ENCODE measurements around the gene SEPSECS.

SEPSECS gene

DNA sequence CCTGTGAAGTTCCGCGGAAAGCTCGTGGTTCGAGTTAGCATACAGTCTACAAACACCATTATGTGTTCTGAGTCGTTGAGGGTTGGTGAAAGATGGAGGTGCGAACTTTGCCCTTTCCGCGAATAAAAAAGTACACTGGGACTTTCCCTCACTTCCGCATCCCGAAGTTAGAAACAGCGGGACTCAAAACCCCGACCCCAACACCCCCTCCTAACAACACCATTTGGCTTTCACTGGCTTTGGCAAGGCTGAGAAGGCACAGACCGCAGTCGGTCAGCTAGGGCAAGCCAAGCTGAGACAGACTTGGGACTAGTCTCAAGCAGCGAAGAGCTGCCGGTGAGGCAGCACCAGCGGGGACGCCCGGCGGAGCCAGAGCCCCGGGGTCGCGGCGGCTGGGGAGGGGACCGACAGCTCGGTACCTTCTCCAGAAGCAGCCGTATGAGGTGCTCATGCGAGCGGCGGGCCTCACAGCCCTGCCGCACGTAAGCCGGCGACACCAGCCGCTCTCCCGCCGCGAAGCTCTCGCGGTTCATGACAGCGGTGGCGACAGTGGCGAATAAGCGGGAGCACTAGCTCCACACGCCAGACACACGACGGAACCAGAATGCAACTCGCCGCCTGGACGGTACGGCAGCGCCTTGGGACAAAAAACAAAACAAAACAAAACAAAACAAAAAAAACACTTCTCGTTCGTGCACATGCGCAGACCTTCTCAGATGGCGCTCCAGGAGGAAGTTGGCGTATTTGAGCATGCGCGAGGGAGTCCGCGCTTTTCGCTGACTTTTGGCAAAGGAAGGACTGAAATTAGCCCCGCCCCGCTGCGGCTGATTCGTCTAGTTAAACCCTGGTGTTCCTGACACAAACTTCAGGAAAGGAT lies at the start of gene SEPSECS:
TSS of gene SEPSECS (minus strand) at position 613 of the 877 bp plus-strand sequence. CDS start at position 533, 80 bp downstream.
- Mint-ChIP-seq H3K4me1 (ENCODE audit: low read depth) (peaks cover 43% of the 10 kb centered on the region), H3K27ac (peak within 1 kb of the TSS; percentile 95), H3K9me3 (no peaks in the 10 kb centered on the region), H3K36me3 (ENCODE audit: low read depth) (peaks cover 26% of the 10 kb centered on the region), H3K4me3 (peak within 1 kb of the TSS; percentile 96), H3K27me3 (ENCODE audit: low read depth) (no peaks in the 10 kb centered on the region)

DNA sequence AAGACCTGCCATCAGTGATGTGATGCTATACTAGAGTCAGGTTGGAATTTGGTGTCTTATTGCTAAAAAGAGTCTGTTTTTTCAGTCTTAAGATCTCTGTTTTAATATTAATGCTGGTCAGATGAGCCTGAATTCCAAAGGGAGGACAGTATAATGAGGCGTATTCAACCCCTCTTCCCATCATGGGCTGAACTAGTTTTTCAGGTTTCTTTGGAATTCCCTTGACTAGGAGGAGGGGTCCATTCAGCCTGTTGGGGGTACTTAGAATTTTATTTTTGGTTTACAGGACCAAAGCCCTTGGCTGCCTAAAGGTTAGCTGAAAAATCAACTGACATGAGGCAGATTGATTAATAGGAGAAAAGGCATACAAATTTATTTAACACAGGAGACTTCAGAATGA lies 49.5 kb upstream of the SEPSECS start:
- peaks cover 4% of the 10 kb centered on the region for H3K27me3 Mint-ChIP-seq (ENCODE audit: low read depth)
- no peaks in the 10 kb centered on the region for H3K4me1 Mint-ChIP-seq (ENCODE audit: low read depth)
- H3K36me3 Mint-ChIP-seq (ENCODE audit: low read depth), result peaks cover 3% of the 10 kb centered on the region
- no peak overlapping the region for H3K27ac Mint-ChIP-seq
- H3K9me3 Mint-ChIP-seq, result peaks cover 14% of the 10 kb centered on the region
- H3K4me3 Mint-ChIP-seq, result no peak overlapping the region

DNA sequence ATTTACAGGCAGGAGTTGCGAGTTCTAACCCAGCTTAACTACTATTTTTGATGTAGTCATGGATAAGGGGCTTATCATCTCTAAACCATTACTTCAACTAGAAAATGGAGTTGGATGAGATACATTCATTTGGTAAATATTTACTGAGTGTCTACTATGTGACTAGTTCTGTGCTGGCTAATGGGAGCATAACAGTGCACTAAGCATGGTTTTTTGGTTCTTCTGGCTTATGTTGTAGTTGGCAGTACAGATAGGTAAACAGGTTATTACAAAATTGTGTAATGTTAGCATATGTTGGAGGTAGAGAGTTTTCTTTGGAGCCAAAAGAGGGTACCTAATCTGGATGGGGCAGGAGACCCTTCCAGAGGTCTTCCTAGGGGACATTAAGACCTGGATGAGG lies 47.7 kb upstream of the SEPSECS start:
- Mint-ChIP-seq H3K4me1 (ENCODE audit: low read depth) (no peaks in the 10 kb centered on the region), H3K36me3 (ENCODE audit: low read depth) (peaks cover 3% of the 10 kb centered on the region), H3K9me3 (peaks cover 12% of the 10 kb centered on the region), H3K27ac (no peak overlapping the region), H3K4me3 (no peak overlapping the region), H3K27me3 (ENCODE audit: low read depth) (peaks cover 4% of the 10 kb centered on the region)

DNA sequence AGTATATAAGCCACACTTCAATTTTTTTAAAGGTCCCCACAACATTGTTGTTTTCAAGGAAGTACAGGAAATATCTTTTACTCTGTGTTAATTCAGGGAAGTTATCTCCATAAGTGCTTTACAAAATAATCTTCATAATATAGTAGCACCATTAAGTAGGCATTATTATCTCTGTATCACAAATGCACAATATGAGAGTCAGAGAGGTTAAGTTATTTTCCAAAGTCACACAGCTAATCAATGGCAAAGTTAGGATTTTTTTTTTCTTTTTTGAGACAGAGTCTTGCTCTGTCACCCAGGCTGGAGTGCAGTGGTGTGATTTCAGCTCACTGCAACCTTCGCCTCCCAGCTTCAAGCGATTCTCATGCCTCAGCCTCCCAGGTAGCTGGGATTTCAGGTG lies 38.5 kb upstream of the SEPSECS start:
- no peak overlapping the region for H3K27ac Mint-ChIP-seq
- H3K36me3 Mint-ChIP-seq (ENCODE audit: low read depth), result peaks cover 8% of the 10 kb centered on the region
- H3K4me3 Mint-ChIP-seq, result no peak overlapping the region
- H3K9me3 Mint-ChIP-seq, result peaks cover 5% of the 10 kb centered on the region
- H3K27me3 Mint-ChIP-seq (ENCODE audit: low read depth), result no peaks in the 10 kb centered on the region
- peaks cover 4% of the 10 kb centered on the region for H3K4me1 Mint-ChIP-seq (ENCODE audit: low read depth)

DNA sequence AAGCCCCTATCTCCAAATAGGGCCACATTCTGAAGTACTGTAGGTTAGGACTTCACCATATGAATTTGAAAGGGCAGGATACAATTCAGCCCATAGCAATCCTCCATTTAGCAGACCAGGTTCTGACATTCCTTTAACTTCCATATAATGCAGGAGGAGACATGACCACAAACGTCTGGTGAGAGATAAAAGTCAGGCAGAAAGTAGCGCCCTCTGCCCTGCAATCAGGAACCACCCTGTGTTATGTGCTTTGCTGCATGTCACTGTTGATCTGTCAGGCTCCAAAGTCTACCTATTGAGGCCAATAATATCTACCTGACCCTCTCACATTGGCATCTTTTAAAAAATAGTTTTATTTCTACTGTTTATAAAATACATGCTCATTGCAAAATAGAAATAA lies 30.2 kb upstream of the SEPSECS start:
- H3K9me3 Mint-ChIP-seq, result no peaks in the 10 kb centered on the region
- peaks cover 4% of the 10 kb centered on the region for H3K4me1 Mint-ChIP-seq (ENCODE audit: low read depth)
- no peaks in the 10 kb centered on the region for H3K36me3 Mint-ChIP-seq (ENCODE audit: low read depth)
- no peak overlapping the region for H3K27ac Mint-ChIP-seq
- H3K27me3 Mint-ChIP-seq (ENCODE audit: low read depth), result no peaks in the 10 kb centered on the region
- no peak overlapping the region for H3K4me3 Mint-ChIP-seq

DNA sequence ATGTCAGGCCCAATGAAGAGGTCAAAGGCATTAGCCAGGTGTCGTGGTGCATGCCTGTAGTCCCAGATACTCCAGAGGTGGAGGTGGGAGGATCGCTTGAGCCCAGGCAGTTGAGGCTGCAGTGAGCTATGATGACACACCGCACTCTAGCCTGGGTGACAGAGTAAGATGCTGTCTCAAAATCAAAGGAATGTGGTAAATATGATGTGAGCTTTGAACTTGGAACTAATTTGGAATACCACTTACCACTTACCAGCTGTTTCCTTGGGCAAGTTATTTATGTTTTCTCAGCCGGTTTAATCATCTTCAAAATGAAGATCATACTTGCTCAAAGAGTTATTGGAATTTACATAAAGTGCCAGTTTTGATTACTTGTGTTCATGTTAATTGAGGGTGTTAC lies 23.8 kb upstream of the SEPSECS start:
- H3K36me3 Mint-ChIP-seq (ENCODE audit: low read depth), result no peaks in the 10 kb centered on the region
- peaks cover 13% of the 10 kb centered on the region for H3K4me1 Mint-ChIP-seq (ENCODE audit: low read depth)
- H3K27me3 Mint-ChIP-seq (ENCODE audit: low read depth), result no peaks in the 10 kb centered on the region
- no peak overlapping the region for H3K27ac Mint-ChIP-seq
- no peak overlapping the region for H3K4me3 Mint-ChIP-seq
- H3K9me3 Mint-ChIP-seq, result no peaks in the 10 kb centered on the region

DNA sequence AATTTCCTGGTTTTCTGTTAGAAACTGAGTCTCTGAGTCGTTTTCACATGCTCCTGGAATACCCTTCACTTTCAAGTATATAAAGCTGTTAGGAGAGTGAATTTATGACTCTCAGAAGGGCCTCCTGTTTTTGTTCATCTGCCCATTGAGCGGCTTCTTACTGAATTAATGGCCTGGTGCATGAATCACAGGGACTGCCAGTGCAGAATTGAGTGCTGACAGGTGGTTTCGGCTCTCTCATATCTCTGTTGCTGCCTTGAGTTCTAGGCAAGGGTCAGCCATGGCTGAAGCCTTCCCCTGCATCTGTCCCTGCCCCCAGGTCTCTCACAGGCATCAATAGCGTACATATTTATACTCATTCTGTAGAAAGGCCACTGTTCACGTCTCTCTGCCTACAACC lies 22.7 kb upstream of the SEPSECS start:
- H3K4me3 Mint-ChIP-seq, result no peak overlapping the region
- H3K9me3 Mint-ChIP-seq, result no peaks in the 10 kb centered on the region
- no peak overlapping the region for H3K27ac Mint-ChIP-seq
- H3K36me3 Mint-ChIP-seq (ENCODE audit: low read depth), result no peaks in the 10 kb centered on the region
- H3K4me1 Mint-ChIP-seq (ENCODE audit: low read depth), result peaks cover 21% of the 10 kb centered on the region
- no peaks in the 10 kb centered on the region for H3K27me3 Mint-ChIP-seq (ENCODE audit: low read depth)

DNA sequence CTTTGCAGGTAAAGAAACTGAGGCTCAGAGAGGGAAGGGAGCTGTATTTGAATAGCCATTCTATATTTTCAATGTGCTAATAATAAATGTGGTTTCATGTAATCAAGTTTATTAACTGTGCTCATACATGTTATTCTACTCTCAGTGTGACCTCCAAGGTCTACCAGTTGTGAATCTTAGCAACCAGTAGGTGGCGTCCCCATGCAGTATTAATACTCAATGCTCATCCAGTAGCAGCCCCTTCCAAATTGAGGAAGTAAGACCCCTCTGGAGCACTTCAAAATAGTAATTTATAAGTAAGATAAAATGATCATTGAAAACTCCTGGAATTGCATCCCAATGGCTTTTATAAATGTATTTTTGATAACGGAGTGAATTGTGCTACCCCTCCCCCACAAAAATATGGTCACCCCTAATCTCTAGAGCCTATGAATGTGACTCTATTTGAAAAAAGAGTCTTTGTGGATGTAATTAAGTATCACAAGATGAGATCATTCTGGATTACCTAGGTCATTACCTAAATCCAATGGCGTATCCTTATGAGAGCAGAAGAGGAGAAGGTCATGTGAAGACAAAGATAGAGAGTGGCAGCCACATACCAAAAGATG lies 20.4 kb upstream of the SEPSECS start:
- no peak overlapping the region for H3K4me3 Mint-ChIP-seq
- no peaks in the 10 kb centered on the region for H3K27me3 Mint-ChIP-seq (ENCODE audit: low read depth)
- no peaks in the 10 kb centered on the region for H3K9me3 Mint-ChIP-seq
- H3K27ac Mint-ChIP-seq, result no peak overlapping the region
- H3K4me1 Mint-ChIP-seq (ENCODE audit: low read depth), result peaks cover 21% of the 10 kb centered on the region
- H3K36me3 Mint-ChIP-seq (ENCODE audit: low read depth), result peaks cover 2% of the 10 kb centered on the region

DNA sequence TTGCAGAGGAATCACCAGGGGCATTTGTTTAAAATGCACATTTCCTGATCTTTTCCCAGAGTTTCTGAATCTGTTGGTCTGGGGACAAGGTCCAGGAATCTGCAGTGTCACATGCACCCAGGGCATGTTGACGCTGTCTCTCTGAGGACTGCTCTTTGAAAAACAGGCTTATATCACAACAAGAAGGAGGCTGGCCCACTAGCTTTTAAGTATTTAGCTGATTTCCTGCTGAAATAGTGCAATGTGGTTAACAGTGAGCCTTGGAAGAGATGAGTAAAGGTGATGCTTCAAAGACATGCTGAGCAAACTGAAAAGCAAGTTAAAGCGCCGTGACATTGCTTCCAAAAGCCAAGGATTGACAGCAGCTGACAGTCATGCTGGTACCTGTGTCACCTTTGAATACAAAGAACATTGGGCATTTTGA lies 18.6 kb upstream of the SEPSECS start:
- Mint-ChIP-seq H3K36me3 (ENCODE audit: low read depth) (peaks cover 2% of the 10 kb centered on the region), H3K9me3 (no peaks in the 10 kb centered on the region), H3K4me1 (ENCODE audit: low read depth) (peaks cover 21% of the 10 kb centered on the region), H3K27ac (no peak overlapping the region), H3K27me3 (ENCODE audit: low read depth) (no peaks in the 10 kb centered on the region), H3K4me3 (no peak overlapping the region)

DNA sequence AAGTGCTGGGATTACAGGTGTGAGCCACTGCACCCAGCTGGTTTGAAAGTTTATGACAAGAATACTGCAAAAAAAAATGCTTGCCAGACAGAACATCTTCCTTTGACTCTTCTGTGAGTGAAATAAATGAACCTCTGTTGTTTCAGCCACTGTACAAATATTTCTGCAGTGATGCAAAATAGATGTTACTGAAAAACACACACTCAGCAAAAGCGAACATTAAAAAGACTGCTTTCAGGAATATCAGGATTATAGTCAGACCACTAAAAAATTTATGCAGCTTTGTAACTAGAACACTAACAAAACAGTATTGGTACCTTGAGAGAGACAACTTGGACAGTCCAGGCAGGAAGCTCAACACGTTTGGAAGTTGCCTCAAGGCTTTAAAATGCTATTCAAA lies 16.9 kb upstream of the SEPSECS start:
- Mint-ChIP-seq H3K4me3 (no peak overlapping the region), H3K27me3 (ENCODE audit: low read depth) (no peaks in the 10 kb centered on the region), H3K27ac (no peak overlapping the region), H3K9me3 (no peaks in the 10 kb centered on the region), H3K36me3 (ENCODE audit: low read depth) (peaks cover 5% of the 10 kb centered on the region), H3K4me1 (ENCODE audit: low read depth) (peaks cover 23% of the 10 kb centered on the region)

DNA sequence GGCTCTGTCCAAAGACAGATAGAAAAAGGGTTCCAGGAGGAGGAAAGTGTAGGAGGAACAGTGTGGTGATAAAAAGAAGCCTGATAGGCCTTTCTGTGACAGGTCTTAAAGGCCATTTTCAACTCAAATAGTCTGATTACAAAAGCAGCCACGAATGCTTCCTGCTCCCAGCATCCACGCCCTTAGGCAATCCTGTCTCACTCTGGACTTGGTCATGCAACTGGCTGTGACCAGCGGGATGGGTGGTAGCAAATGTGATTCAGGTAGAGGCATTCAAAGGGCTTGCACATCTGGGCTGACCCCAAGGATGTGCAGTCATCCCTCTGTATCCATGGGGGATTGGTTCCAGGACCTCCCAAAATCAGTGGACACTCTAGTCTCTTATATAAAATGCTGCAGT lies 14.4 kb upstream of the SEPSECS start:
- H3K27me3 Mint-ChIP-seq (ENCODE audit: low read depth), result no peaks in the 10 kb centered on the region
- H3K36me3 Mint-ChIP-seq (ENCODE audit: low read depth), result peaks cover 13% of the 10 kb centered on the region
- peaks cover 14% of the 10 kb centered on the region for H3K4me1 Mint-ChIP-seq (ENCODE audit: low read depth)
- no peak overlapping the region for H3K4me3 Mint-ChIP-seq
- no peak overlapping the region for H3K27ac Mint-ChIP-seq
- no peaks in the 10 kb centered on the region for H3K9me3 Mint-ChIP-seq

DNA sequence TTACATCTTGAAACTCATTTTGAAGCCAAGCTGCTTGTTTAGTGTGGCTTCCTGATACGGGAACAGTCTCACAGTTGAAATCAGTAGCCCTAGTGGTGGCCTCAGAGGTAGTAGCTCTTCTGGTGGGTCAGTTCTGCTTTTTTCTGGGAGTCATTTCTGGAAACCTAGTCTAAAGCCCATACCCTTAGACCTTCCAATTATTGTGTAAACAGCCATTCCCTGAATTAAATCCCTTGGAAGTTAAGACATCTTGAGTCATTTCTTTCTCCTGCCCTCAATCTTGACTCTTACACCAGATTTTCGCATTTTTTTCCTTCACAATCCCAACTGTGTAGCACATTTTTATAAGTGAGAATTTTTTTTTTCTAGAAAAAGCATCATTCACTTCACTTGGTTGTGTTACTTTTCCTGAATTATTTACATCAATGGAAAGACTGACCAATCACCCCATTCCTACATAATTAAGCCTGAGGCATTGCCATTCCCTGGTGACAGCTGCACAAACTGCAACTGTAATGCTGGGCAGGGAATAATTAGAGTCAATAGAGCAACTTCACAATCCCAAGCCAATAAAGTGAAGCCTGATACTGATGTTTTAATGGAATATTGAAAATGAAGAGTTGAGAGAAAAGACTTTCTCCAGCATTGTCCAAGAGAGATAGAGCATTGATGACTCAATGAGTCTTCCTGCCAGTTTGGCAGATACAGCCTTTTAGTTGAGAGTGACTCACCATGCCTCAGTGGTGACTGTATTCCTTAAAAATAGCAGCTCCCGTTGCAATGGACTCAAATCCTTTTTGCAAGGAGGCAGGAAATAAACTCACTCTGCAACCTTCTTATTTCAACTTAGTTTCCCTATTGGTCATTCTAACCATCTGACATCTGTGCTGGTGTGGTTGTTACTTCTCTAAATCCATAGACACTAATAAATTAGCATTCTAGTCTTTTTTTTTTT lies 13.0 kb upstream of the SEPSECS start:
- no peaks in the 10 kb centered on the region for H3K9me3 Mint-ChIP-seq
- no peaks in the 10 kb centered on the region for H3K27me3 Mint-ChIP-seq (ENCODE audit: low read depth)
- peaks cover 13% of the 10 kb centered on the region for H3K36me3 Mint-ChIP-seq (ENCODE audit: low read depth)
- H3K27ac Mint-ChIP-seq, result no peak overlapping the region
- H3K4me1 Mint-ChIP-seq (ENCODE audit: low read depth), result peaks cover 2% of the 10 kb centered on the region
- H3K4me3 Mint-ChIP-seq, result no peak overlapping the region

DNA sequence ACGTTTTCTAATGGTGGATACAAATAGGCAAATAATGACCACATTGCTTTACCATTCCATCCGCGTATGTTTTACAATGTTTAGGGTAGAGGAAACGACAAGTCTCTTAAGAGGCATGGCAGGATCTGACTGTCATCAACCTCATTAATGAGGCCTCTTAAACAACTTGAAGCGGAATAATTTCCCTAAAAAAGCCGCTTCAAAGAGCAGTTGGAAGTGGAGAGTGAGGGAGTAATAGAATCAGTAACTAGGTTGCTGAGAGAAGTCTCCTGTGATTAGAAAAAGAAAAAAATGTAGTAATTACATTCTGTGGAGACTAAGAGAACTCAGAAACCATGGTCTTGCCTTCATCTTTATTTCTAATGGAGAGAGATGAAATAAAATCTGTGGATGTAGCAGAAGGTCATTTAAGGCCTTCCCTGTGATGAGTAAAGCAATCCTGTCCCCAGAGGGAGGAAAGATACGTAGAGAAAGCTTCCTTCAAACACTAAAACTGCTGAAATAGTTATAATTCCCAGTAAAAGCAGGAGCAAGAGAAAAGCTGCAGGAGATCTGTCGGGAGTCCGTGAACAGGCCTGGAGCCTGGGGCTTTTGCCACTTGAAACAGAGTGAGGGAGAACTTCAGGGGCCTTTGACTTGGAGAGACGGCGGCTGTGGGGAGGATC lies 11.1 kb upstream of the SEPSECS start:
- no peaks in the 10 kb centered on the region for H3K27me3 Mint-ChIP-seq (ENCODE audit: low read depth)
- H3K36me3 Mint-ChIP-seq (ENCODE audit: low read depth), result peaks cover 17% of the 10 kb centered on the region
- peaks cover 2% of the 10 kb centered on the region for H3K4me1 Mint-ChIP-seq (ENCODE audit: low read depth)
- no peak overlapping the region for H3K27ac Mint-ChIP-seq
- no peaks in the 10 kb centered on the region for H3K9me3 Mint-ChIP-seq
- no peak overlapping the region for H3K4me3 Mint-ChIP-seq

DNA sequence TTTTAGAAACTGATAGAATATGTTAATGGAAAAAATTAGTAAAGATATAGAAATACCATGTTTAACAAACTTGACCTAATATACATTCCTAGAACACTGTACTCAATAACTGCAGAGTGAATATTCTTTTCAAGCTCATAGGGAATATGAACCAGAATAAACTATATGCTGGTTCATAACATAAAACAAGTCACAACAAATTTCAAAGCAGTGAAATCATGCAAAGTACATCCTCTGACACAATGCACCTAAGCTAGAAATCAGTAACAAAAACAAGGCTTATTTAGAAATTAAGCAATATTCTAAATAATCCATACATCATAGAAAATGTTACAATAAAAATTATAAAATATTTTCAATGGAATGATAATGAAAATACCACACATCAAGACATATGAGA lies 9.2 kb upstream of the SEPSECS start:
- H3K4me3 Mint-ChIP-seq, result no peak overlapping the region
- H3K27me3 Mint-ChIP-seq (ENCODE audit: low read depth), result no peaks in the 10 kb centered on the region
- H3K9me3 Mint-ChIP-seq, result no peaks in the 10 kb centered on the region
- no peak overlapping the region for H3K27ac Mint-ChIP-seq
- peaks cover 6% of the 10 kb centered on the region for H3K4me1 Mint-ChIP-seq (ENCODE audit: low read depth)
- peaks cover 24% of the 10 kb centered on the region for H3K36me3 Mint-ChIP-seq (ENCODE audit: low read depth)
